IPS-11a (cell line): Measurements from ENCODE around the gene C16orf54.
"Not testable (repeated sequence)": the region's sequence is repeated elsewhere in the genome, so short reads cannot be mapped to it uniquely, and the experiment has no call there.

ENCODE experiments used
- H3K4me3 ChIP-seq: one replicate; pipeline ENCODE4 v1.5.1; 2013; ENCODE audit warnings: low read depth, low read length, control low read depth

Gene C16orf54, protein sequence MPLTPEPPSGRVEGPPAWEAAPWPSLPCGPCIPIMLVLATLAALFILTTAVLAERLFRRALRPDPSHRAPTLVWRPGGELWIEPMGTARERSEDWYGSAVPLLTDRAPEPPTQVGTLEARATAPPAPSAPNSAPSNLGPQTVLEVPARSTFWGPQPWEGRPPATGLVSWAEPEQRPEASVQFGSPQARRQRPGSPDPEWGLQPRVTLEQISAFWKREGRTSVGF

DNA sequence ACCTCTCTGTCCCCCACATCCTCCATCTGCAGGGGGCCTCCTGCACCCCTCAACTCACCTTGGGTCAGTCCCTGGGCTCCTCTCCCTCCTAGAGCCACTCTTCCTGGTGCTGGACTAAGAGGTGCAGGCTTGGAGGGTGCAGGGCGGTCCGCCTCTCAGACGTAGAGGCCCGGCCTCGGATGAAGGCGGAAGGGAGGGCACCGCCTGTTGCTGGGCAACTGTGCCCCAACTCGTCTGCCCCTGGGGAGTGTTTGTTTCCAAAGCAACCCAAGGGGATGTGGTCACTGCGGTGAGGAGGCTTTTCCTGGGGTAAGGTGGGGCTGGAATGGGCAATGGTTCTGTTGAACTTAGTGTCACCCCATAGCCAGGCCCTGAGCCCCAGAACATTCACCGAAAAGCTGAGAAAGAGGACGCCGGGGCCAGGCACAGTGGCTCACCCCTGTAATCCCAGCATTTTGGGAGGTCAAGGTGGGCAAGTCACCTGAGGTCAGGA is at the start of gene C16orf54:
Gene C16orf54 (minus strand): TSS at position 138 of the 493 bp plus-strand sequence. CDS start 1,039 bp downstream, outside the sequence.
- H3K4me3 ChIP-seq = no peak within 1 kb of the TSS

DNA sequence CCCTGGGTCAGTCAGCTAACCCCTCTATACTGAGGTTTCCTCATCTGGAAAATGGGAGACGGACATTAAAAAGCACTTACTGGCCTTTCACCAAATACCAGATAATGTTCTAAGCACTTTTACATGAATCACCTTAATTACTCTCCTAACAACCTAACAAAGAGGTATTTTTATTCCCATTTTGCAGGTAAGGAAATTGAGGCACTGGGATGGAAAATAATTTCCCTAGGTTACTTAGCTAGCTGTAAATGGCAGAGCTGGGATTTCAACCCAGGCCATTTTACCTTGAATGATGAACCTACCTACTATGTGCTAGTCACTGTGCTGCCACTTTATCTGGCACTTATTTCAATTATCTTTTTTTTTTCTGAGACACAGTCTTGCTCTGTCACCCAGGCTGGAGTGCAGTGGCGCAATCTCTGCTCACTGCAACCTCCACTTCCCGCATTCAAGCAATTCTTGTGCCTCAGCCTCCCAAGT is 48.5 kb upstream of the C16orf54 start:
- no peak overlapping the region for H3K4me3 ChIP-seq

DNA sequence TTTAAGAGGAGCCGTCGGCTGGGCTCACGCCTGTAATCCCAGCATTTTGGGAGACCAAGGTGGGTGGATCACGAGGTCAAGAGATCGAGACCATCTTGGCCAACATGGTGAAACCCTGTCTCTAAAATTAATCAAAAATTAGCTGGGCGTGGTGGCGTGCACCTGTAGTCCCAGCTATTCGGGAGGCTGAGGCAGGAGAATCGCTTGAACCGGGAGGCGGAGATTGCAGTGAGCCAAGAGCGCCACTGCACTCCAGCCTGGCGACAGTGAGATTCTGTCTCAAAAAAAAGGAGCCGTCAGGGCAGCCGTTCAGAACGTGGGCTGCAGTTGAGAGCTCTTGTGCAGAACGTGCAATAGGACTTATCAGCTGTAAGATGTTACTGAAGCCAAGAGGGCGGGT is 47.4 kb upstream of the C16orf54 start:
- not testable (repeated sequence) for H3K4me3 ChIP-seq

DNA sequence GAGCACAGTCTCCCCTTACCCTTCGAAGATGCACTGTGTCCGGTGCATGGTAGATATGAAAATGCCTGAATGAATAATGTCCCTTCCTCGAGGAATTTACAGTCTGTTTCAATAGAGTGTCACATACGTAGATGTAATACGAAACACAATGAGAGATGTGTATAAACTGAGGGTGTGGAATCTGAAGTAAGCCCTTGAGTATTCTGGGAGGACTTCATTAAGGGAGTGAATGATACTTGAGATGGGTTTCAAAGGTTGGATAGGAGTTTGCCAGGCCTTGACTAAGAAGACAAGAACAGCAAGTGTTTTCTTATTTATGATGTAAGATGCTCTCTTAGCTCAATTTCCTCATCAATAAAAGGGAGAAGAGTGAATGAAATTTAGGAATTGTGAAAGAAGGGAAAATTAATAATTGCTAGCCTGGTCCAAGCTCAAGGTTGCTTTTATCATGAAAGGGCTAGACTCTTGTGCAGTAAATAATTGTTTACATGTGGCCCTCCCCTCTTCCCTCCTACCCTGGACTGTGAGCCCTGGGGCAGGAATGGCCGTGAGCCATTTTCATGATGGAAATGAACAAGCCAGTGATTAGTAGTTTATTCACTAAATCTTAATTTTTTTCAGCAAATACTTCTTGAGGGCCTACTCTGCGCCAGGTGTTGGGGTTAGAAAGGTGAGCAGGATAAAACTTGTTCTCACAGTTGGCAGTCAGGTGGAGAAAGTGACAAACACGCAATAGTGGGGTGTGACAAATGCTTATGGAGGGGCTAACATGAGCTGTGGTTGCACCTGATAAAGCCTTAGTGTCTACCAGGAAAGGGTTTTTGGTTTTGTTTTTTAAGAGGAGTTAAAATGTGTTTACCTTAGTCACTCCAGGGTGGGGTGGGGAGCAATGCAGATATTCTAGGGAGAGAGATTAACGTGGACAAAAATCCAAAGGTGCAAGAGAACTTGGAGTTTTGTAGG is 46.3 kb upstream of the C16orf54 start:
- H3K4me3 ChIP-seq = peak overlapping the region; percentile 98

DNA sequence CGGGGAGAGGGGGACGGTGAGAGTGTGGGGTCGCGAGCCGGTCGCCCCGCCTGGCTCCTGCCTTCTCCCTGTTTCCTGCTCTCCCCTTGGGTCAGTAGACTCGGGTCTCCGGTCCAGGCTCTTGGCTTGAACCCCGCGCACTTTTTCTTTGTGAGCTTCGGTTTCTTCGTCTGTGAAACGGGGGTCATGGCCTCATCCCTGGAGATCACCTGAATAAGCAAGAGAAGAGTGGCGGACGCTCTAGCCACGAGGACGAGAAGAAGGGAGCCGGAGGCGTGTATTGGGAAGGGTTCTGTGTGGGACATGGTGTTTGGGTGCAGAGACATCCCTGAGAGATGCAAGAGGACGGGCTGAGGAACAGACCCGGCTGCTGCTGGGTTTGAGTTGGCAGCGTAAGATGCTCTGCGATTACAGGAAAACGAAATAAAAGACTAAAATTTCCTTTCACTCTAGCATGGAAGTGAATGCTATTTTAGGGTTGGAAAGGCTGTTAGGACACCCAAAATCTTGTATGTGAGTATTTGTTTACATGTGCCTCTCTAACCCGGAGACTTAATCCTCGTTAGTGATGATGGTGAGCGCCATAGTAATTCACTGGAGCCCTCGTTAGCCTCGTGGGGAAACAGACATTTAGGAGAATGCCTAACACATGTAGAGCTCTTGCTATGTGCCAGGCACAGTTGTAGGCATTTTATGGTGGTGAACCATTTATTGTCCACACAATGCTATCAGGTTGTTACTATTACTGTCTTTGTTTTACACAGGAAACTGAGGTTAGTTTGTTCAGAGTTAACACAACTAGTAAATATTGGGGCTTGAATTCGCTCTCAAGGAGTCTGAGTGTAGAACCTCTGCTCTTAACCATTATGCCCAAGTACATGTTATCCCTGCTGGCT is 45.4 kb upstream of the C16orf54 start:
- H3K4me3 ChIP-seq = peak overlapping the region; percentile 98

DNA sequence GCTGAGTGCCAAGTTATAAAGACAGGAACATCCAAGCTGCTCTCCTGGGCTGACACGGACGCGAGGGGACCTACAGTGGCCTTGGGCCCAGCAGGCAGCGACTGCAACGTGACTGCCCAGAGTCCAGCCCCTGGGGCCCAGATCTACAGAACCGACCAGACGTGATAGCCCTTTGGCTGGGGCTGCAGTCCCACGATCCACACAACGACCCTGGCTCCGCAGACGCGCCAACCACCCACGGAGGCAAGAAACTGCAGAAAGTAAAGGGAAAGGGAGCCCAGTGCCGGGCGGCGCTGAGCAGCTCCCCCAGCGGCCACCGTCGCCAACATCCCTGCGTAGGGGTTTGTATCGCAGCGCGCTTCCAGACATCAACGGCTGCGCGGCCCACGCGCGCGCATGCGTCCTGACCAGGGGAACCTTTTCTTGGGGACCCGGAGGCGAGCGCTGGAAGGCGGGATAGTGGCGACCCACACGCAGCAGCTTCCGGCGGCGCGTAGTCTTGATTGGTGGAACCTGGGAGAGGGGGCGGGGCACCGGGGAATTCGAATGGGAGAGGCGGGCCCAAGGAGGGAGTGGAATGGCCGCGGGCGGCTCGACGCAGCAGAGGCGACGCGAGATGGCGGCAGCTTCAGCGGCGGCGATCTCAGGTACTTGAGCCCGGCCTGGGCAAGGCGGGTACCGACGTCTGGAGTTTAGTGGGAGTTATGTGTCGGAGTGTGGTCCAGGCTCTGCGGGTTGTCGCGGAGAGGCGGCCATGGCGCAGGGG is 44.6 kb upstream of the C16orf54 start, which contains the start of gene KIF22:
Gene KIF22 (plus strand): TSS at position 569 of the 766 bp plus-strand sequence. CDS start 9 bp downstream, at position 578.
- H3K4me3 ChIP-seq = peak within 1 kb of the TSS; percentile 98

DNA sequence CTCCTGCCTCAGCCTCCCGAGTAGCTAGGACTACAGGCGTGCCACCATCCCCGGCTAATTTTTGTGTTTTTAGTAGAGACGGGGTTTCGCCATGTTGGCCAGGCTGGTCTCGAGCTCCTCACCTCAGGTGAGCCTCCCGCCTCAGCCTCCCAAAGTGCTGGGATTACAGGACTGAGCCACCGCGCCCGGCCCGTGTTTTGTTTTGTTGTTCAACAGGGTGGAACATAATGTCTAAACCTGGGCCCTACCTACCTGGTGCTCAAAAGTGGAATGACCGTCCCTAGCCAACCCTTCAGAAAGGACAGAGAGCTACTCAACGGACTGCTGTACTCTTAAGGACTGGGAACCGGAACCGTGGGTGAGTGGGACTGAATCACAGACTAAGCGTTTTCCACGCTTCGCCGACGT is 44.0 kb upstream of the C16orf54 start:
- peak overlapping the region; percentile 47 for H3K4me3 ChIP-seq

DNA sequence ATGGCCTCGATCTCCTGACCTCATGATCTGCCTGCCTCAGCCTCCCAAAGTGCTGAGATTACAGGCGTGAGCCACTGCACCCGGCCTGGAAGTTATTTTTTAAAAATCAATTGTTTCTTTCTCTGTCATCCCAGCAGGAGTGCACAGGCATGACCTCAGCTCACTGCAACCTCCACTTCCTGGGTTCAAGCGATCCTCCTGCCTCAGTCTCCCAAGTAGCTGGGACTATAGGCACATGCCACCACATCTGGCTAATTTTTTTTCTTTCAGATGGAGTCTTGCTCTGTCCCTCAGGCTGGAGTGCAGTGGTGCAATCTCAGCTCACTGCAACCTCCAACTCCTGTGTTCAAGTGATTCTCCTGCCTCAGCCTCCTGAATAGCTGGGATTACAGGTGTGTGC is 41.4 kb upstream of the C16orf54 start:
- H3K4me3 ChIP-seq = not testable (repeated sequence)

DNA sequence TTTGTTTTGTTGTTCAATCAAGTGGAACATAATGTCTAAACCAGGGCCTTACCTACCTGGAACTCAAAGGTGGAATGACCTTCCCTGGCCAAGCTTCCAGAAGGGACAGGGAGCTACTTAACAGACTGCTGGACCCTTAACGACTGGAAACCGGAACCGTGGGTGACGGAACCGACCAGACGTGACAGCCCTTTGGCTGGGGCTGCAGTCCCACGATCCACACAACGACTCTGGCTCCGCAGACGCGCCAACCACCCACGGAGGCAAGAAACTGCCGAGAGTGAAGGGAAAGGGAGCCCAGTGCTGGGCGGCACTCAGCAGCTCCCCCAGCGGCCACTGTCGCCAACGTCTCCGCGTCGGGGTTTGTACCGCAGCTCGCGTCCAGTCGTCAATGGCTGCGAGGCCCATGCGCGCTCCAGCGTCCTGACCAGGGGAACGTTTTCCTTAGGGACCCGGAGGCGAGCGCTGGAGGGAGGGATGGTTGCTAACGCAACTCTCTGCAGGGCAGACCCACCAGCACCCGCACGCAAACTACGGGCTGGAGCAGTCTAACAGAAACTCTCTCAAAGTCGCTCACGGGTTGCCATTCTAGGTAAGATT is 39.2 kb upstream of the C16orf54 start:
- H3K4me3 ChIP-seq = peak overlapping the region; percentile 4

DNA sequence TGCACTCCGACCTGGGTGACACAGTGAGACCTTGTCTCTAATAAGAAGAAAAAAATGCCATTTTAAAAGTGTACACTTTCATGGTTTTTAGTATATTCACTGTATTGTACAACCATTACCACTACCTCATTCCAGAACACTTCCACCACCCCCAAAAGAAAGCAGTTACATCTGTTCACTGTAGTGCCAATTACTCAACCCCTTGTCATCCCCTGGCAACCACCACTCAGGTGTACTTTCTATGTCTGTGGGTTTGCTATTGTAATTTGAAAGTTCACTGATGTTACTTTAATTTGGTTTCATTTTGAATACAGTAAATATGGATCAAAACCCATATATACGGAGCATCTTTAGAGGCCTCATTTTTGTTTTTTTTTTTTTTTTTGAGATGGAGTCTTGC is 38.4 kb upstream of the C16orf54 start:
- no peak overlapping the region for H3K4me3 ChIP-seq

DNA sequence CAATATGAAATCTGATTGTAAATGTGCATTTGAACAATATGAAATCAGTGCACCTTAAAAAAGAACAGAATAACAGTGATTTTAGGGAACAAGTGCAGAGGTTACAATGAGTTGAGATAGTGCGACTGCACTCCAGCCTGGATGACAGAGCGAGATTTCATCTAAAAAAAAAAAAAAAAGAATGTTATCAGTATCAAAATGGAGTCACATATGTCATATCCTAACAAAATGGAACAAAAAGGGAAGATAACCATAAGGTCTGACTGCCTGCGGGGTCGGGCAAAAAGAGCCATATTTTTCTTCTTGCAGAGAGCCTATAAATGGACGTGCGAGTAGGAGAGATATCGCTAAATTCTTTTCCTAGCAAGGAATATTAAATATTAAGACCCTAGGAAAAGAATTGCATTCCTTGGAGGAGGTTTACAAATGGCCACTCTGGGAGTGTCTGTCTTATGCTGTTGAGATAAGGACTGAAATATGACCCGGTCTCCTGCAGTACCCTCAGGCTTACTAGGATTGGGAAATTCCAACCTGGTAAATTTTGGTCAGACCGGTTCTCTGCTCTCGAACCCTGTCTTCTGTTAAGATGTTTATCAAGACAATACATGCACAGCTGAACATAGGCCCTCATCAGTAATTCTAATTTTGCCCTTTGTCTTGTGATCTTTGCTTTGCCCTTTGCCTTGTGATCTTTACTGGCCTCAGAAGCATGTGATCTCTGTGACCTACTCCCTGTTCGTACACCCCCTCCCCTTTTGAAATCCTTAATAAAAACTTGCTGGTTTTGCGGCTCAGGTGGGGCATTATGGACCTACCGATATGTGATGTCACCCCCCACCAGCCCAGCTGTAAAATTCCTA is 37.5 kb upstream of the C16orf54 start:
- not testable (repeated sequence) for H3K4me3 ChIP-seq

DNA sequence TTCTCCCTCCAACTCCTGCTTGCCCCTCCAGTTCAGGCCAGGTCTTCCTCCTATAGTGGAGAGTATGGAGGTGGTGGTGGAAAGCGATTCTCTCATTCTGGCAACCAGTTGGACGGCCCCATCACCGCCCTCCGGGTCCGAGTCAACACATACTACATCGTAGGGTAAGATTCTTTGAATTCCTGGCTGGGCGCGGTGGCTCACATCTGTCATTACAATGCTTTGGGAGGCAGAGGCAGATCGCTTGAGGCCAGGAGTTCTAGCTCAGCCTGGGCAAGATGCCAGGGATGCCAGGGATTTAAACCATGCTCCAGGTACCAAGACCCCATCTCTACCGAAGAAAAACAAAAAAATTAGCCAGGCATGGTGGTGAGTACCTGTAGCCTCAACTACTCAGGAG is 33.7 kb upstream of the C16orf54 start:
- no peak overlapping the region for H3K4me3 ChIP-seq

DNA sequence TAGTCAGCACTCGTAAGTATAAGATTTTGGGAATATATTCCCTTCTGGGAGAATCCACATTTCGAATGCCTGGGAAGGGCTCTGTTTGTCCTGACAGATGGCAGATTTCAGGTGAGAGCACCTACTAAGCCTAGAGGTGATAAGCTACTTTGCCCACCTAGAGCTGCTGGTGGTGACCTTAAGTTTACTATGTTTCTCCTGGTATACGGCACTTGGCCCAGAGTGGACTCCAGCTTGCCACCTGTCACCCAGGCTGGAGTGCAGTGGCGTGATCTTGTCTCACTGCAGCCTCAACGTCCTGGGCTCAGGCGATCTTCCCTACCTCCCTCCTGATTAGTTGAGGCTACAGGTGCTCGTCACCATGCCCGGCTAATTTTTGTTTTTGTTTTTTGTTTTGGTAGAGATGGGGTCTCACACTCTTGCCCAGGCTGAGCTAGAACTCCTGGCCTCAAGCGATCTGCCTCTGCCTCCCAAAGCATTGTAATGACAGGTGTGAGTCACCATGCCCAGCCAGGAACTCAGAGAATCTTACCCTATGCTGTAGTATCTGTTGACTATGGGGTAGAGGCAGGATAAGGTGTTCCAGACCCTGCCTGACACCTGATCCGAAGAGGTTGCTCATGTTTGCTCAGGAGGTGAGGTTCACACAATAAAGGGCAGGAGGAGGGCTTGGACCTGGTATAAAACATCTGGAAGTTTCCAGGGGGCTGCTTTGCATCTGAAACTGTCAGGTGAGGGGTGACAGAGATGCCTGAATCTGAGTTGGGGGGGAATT is 32.0 kb upstream of the C16orf54 start, which contains the start of gene ZG16:
Gene ZG16 (plus strand): TSS at position 681 of the 775 bp plus-strand sequence. CDS start 1,011 bp downstream, outside the sequence.
- no peak within 1 kb of the TSS for H3K4me3 ChIP-seq

DNA sequence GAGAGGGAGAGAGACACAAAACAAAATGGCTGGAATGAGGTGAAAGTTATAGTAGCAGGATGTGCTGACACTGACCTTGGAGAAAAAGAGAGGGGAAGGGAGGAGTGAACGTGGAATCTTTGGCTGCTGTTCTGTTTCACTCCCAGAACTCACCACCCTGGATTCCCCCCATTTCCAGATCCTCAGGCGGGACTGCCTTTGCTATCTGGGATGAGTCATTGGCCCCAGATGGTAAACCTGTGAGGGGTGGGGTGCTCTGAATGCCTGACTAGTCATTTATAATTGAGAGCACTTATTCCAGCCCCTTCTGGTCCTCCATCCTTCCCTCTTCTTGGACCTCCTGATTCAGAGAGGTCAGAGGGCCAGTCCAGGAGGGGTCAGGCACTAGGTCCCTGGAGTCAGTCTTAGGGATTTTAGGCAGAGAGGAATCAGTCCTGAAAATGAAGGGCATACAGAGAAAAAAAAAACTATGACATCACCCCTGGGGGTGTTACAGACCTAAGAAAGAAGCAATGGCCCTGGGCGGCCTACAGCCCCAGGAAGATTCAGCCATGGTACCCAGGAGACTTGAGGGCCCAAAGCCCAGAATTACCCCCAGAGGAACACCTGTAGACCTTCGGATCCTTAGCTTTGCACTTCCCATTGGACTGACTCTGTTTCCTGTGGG is 30.1 kb upstream of the C16orf54 start:
- no peak overlapping the region for H3K4me3 ChIP-seq

DNA sequence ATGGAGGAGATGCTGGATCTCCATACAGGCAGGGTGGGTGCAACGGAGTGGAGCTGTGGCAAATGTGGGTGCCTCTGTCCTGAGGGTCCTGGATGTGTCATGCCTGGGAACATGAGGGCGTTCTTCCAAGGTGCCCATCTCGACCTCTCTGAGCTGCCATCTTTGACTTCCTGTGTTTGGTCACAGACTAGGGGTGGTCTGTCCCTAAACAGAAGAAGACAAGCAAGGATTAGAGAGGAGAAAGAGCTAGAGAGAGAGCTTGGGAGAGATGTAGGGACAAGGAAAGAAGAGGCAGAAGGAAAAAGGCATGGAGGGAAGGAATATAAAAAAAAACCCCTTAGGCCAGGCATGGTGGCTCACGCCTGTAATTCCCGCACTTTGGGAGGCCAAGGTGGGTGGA is 28.9 kb upstream of the C16orf54 start:
- H3K4me3 ChIP-seq = no peak overlapping the region

DNA sequence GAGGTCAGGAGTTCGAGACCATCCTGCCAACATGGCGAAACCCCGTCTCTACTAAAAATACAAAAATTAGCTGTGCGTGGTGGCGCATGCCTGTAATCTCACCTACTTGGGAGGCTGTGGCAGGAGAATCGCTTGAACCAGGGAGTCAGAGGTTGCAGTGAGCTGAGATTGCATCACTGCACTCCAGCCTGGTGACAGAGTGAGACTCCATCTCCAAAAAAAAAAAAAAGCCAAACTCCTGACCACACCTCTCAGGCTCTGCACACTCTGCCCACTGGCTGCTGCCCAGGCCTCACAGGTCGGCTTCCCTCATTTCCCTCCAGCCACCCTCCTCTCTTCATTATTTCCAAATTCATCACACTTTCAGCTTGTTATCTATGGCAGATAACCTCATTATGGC is 26.5 kb upstream of the C16orf54 start:
- H3K4me3 ChIP-seq = not testable (repeated sequence)
